Colonic mucosa (tissue), 4 donors: ENCODE results near the gene COPS8. TPM values are rescaled to one million over a fixed set of nuclear protein-coding genes. Genes with fewer than 3 reads are reported as not detected.
A peak's percentile ranks its signal among the peaks of the same experiment; 100 is the strongest.

Experiments used
- DNase-seq: peaks from one replicate; pipeline ENCODE4 v3.0.0-alpha.2; 2020
- H3K27ac ChIP-seq: fragments of 200-600 bp; one replicate; pipeline ENCODE4 v1.8.0; 2021
- H3K27me3 ChIP-seq: fragments of 200-600 bp; one replicate; pipeline ENCODE4 v1.8.0; 2021
- H3K36me3 ChIP-seq: fragments of 200-600 bp; one replicate; pipeline ENCODE4 v1.8.0; 2021
- H3K4me1 ChIP-seq: fragments of 200-600 bp; one replicate; pipeline ENCODE4 v1.8.0; 2021; ENCODE audit warnings: mild to moderate bottlenecking
- H3K4me3 ChIP-seq: fragments of 200-600 bp; one replicate; pipeline ENCODE4 v1.8.0; 2021
- H3K9ac ChIP-seq, 2 donors: one replicate each; pipeline ENCODE4 v1.7.0; 2013; ENCODE audit warnings: control low read depth in 2 of 2, low read depth in 2 of 2, low read length in 2 of 2
- H3K9me3 ChIP-seq: fragments of 200-600 bp; one replicate; pipeline ENCODE4 v1.8.0; 2021
- CTCF ChIP-seq: fragments of 200-600 bp; IDR thresholded peaks from one replicate; pipeline ENCODE4 v1.8.0; 2022; ENCODE audit warnings: antibody characterized with exemption, mild to moderate bottlenecking
- intact Hi-C: fragments of 100-400 bp; cut with DNase I; formaldehyde crosslinking; loops from one replicate; pipeline ENCODE4 v1.14.1; 2022
- total RNA-seq, 2 donors: library from RNA; stranded (reverse); fragmentation: NEBNext Ultra II Directional in 1 of 2; extraction: Animal tissue kit (Norgen Biotek cat#: 25700) in 1 of 2; gene quantifications; one replicate each; pipeline ENCODE4 v1.2.1, GENCODE V29; 2021
- donor health status: healthy.
- donor health status: DM: no; HTN: no; CAD: no.
- donor health status: DM: no; HTN: no; CAD: no.

Gene COPS8
- total RNA-seq, result 10 to 100 TPM; 28.2 to 28.4 TPM

GRCh38 chr2:237085248-237086221 is at the start of gene COPS8:
COPS8 (plus strand) TSS chr2:237085889; CDS start chr2:237085965, 76 bp downstream.
- no peak for TF ChIP-seq CTCF
- no peaks in the 10 kb centered on the region for H3K27me3 ChIP-seq
- no peaks in the 10 kb centered on the region for H3K36me3 ChIP-seq
- H3K9ac ChIP-seq, result peak within 1 kb of the TSS; percentile 77 to 88
- intact Hi-C loops, result no loop called here
- H3K4me1 ChIP-seq, result no peaks in the 10 kb centered on the region
- H3K4me3 ChIP-seq, result peak within 1 kb of the TSS; percentile 83
- H3K9me3 ChIP-seq, result no peaks in the 10 kb centered on the region
- peak within 1 kb of the TSS; percentile 84 for H3K27ac ChIP-seq
- DNase-seq, result peak; percentile 96

GRCh38 chr2:237039301-237040031 is 46.2 kb upstream of the COPS8 start:
- Histone ChIP-seq H3K36me3 (no peaks in the 10 kb centered on the region), H3K9me3 (no peaks in the 10 kb centered on the region), H3K9ac (no peak overlapping the region), H3K4me1 (no peaks in the 10 kb centered on the region), H3K27ac (no peak overlapping the region), H3K4me3 (no peak overlapping the region), H3K27me3 (no peaks in the 10 kb centered on the region)
- no peak for DNase-seq
- intact Hi-C loops, result no loop called here
- no peak for TF ChIP-seq CTCF

- TF ChIP-seq CTCF, result no peak
- no peak for DNase-seq
Observed at GRCh38 chr2:237041231-237041630, 44.5 kb upstream of the COPS8 start.

GRCh38 chr2:237042101-237042500 is 43.6 kb upstream of the COPS8 start:
- H3K27me3 ChIP-seq, result no peaks in the 10 kb centered on the region
- H3K27ac ChIP-seq, result no peak overlapping the region
- H3K36me3 ChIP-seq, result no peaks in the 10 kb centered on the region
- no peak for TF ChIP-seq CTCF
- H3K9ac ChIP-seq, result no peak overlapping the region
- DNase-seq, result no peak
- intact Hi-C loops, result no loop called here
- H3K4me1 ChIP-seq, result no peaks in the 10 kb centered on the region
- no peak overlapping the region for H3K4me3 ChIP-seq
- H3K9me3 ChIP-seq, result no peaks in the 10 kb centered on the region

More at GRCh38 chr2:237041231-237041630, 44.5 kb upstream of the COPS8 start:
- no peaks in the 10 kb centered on the region for H3K36me3 ChIP-seq
- H3K9me3 ChIP-seq, result no peaks in the 10 kb centered on the region
- H3K4me3 ChIP-seq, result no peak overlapping the region
- H3K9ac ChIP-seq, result no peak overlapping the region
- H3K27me3 ChIP-seq, result no peaks in the 10 kb centered on the region
- intact Hi-C loops, result no loop called here
- H3K4me1 ChIP-seq, result no peaks in the 10 kb centered on the region
- H3K27ac ChIP-seq, result no peak overlapping the region

- Histone ChIP-seq H3K36me3 (no peaks in the 10 kb centered on the region), H3K27me3 (no peaks in the 10 kb centered on the region), H3K4me1 (no peaks in the 10 kb centered on the region), H3K4me3 (no peak overlapping the region), H3K9me3 (no peaks in the 10 kb centered on the region), H3K27ac (no peak overlapping the region), H3K9ac (no peak overlapping the region)
- intact Hi-C loops, result no loop called here
- no peak for DNase-seq
- TF ChIP-seq CTCF, result no peak
Observed at GRCh38 chr2:237043866-237044265, 41.8 kb upstream of the COPS8 start.
